UCSD-AML1 (cell line): Measurements from ENCODE around the gene HECTD3.
"Not testable (repeated sequence)": the region's sequence is repeated elsewhere in the genome, so short reads cannot be mapped to it uniquely, and the experiment has no call there.

ENCODE experiments used
- DNase-seq: peaks from one replicate; lab custom pipeline; 2025; ENCODE audit not compliant: unreplicated experiment; lab: John Stamatoyannopoulos, UW

Gene HECTD3

DNA sequence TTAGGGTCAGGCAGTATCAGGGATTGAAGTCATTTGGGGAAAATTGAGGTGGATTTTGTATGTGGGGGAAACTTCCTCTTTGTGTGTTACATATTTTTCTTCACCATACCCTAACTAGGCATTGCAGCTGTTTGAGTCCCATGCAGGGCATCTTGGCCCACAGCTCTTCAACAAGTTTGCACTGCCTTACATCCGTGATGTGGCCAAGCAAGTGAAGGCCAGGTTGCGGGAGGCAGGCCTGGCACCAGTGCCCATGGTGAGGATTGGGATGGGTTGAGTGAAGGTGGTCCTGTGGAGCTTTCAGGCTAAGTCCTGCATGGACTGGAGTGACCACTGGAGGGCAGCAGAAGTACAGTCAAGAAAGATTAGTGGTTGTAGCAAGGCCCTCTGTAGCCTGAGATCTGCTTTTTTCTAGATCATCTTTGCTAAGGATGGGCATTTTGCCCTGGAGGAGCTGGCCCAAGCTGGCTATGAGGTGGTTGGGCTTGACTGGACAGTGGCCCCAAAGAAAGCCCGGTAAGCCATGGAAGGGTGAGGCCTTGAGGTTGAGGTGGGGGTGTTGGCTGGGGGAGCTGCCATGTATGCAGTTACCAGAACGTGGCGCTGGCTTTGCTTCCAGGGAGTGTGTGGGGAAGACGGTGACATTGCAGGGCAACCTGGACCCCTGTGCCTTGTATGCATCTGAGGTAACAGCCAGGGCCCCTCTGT is 3.4 kb upstream of the HECTD3 start:
- peak; percentile 71 for DNase-seq

DNA sequence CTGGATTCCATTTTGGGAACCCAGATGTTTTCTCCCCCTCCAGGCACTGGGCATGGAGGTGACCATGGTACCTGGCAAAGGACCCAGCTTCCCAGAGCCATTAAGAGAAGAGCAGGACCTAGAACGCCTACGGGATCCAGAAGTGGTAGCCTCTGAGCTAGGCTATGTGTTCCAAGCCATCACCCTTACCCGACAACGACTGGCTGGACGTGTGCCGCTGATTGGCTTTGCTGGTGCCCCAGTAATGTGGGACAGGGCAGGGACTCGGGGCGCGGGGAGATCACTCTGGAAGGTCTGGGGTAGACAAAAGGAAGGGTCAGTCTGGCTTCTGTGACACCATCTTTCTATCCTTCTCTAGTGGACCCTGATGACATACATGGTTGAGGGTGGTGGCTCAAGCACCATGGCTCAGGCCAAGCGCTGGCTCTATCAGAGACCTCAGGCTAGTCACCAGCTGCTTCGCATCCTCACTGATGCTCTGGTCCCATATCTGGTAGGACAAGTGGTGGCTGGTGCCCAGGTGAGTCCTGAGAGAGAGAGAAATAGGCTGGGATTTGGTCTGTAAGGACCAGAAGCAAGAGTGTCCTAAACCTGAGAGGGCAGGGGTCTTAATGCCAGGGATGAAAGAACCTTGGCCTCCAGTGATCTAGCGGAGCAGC is 2.6 kb upstream of the HECTD3 start:
- DNase-seq: no peak

DNA sequence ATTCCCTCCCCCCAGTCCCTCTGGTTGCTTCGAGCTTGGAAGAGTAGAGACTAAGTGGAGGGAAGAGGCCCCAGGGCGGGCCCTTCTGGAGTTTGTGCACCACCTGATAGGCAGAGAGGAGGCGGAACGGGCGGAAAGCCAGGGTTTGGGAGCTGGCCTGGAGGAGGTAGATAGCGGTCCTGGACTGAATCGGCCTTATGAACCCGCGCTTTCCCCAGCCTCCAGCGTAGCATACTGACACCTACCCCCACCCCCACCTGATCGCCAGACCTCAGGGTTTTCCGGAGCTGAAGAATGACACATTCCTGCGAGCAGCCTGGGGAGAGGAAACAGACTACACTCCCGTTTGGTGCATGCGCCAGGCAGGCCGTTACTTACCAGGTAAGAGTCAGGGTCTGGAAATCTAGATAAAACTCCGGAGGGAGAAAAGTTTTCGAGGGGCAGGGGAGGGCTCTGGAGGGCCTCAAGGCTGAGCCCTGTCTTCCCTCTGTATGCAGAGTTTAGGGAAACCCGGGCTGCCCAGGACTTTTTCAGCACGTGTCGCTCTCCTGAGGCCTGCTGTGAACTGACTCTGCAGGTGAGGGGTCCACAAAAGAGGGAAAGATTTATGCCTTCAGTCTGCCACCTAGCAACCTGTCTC is 1.6 kb upstream of the HECTD3 start:
- peak; percentile 83 for DNase-seq

DNA sequence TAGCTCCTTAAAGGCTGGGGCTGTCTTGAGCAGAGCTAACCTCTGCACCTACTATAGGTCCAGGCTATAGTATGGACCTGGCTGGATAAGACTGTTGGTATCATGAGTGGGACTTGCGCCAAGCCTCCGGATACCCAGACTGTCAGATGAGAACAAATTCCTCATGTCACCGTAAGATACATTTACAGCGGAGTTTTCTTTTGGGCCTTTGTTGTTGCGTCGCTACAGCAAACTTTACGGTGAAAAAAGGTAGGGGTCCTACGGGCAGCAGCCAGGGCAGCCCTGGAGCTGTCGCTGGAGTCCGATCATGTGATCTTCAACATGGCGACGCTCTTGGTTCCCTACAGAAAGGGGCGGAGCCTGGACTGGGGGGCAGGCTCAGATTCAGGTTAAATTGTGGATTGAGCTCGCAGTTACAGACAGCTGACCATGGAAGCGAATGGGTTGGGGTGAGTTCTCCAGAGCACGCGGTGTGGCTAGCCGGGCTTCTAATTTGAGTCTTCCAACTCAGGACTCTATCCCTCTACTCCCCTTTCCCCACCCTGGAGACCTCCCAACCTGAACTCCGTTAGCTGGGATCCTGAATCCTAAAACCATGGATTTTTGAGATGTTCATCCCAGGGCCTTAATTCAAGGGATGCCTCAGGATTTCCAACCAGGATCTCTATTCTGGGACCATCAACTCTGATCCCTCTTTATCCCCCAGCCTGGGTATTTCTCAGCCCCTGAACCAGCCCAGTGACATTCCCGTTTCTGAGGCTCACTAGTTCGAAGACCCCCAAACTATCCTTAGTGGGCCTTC is 914 bp upstream of the HECTD3 start, which contains the start of gene UROD:
TSS of gene UROD (plus strand) at position 418 of the 802 bp plus-strand sequence. CDS start at position 430, 12 bp downstream.
- peak; percentile 92 for DNase-seq

DNA sequence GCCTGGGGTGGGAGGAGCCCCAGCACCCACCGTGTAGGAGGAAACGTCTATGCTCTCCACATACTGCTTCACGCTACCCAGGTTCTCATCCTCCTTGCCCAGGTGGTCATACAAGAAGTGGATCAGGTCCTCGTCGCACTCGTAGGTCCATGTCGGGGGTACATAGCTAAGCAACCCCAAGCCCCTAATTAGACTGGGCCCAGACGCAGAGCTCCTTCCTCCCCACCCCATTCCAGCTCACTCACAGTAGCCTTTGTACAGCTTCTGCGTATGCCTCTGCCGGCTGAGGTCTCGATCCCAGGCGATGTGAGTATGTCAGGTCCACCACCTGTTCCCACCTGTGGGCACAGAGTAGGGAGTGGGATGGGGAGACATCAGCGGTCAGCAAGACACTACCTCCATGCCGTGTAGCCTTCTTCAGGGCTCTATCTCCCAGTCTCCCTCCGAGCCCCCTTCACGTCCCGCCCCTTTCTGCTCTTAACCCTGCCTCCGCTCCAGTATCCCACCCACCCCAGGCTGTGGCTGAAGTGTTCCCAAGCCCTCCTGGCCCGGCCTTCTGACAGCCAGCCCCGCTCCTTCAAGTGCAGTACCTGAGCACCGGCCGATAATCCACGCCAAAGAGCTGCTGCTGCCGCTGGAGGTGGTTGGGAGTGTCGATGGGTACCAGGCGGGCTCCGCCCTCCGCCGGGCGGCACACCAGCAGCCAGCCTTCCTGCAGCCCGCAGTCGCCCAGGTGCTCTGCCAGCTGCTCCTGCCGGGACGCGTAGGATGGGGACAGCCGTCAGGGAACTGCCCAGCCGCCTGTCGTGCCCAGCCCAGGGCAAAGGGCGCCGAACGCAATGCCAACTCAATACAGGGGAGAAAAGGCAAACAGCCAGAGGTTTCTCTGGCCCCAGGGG is 919 bp downstream of the HECTD3 start:
- DNase-seq: no peak

DNA sequence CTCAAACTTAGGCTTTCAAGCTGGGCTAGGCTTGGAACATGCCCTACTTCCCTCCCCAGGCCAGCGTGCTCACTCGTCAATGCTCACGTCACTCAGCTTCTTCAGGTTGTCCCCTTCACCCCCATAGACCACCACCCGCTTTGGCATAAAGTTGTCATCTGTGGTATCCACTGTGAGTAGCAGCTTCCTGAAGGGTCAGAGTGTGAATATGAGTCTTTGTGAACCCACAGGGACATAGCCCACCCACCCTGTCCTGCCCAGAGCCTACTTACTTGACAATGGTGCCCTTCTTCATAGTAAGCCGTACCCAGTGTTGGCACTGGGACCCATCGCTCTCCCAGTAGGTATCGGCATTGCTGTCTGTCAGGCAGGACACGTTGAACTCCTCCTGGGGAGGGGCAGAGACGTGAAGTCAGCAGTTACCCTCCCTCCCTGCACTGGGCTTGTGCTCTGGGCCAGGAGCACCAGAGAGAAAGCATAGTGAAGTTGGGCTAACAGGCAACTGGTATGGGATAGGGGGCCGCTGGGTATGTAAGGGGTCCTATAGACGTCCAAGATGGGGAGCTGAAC is 1.7 kb downstream of the HECTD3 start:
- DNase-seq: no peak

DNA sequence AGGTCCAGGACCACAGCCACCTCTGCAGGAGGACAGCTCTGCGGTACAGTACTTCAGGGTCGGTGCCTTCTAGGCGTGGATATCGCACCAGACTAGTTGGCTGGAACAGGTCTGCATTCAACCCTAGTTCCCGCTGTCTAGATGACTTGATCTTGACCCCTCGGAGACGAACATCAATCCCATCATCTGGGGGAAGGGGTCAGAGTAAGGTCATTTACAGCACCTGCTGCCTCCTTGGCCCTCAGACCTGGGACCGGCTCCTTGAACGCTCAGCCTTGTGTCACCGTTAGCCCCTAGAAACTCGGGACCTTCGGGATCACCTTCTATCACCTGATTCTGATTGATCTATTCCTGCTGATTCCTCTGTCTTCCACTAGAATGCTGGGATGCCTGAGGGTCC is 2.6 kb downstream of the HECTD3 start:
- no peak for DNase-seq

DNA sequence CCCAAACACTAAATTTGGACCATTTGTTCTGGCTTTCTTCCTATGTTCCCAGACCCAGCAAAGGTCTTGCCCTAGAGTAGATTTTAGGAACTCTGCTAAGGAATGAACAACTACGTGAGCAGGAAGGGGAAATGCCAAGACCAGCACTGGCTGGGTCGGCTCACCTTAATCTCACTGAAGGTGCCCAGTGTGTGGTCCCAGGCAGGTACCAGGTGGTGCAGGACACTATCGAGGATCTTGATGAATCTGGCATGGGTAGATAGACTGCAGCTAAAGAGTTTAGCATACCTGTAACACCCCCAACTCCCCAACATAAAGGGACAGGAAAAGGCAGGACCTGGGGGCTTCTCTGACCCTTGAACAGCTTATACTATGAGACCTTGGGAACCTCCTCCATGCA is 3.0 kb downstream of the HECTD3 start:
- no peak for DNase-seq

DNA sequence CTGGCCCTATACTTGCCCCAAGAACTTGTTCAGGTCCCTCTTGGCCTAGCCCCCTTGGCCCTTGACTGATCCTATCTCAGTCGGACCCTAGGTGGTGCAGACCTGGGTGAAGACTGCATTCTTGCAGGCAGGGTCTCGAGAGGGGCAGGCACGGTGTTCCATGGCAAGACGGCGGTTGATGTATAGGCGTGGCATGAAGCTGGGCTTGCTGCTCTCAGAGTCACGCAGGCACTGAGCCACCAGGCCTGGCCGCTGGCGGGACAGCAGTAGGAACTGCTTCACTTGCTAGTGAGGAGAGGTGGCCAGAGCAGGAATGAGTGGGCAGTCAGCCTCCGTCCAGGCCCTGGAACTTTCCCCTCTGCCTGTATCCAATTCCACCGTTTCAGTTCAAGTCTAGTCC is 3.8 kb downstream of the HECTD3 start:
- DNase-seq: no peak

DNA sequence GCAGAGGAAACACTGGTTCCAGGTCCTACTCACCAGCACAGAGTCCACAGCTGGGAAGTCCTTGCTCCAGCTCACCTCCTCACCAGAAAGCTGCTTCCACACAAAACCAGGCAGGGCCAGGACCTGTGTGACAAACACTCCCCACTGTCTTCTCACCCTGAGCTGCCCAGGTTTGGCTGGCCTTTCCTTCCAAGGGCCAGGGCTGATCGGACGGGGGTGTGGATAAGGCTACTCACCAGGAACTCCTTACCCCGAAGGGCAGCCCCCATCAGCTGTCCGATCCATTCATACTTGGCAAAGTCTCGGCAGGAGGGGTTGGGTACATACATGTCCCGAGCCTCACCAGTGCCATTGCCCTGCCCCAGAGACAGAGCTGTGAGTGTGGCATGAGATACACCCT is 5.4 kb downstream of the HECTD3 start:
- no peak for DNase-seq

DNA sequence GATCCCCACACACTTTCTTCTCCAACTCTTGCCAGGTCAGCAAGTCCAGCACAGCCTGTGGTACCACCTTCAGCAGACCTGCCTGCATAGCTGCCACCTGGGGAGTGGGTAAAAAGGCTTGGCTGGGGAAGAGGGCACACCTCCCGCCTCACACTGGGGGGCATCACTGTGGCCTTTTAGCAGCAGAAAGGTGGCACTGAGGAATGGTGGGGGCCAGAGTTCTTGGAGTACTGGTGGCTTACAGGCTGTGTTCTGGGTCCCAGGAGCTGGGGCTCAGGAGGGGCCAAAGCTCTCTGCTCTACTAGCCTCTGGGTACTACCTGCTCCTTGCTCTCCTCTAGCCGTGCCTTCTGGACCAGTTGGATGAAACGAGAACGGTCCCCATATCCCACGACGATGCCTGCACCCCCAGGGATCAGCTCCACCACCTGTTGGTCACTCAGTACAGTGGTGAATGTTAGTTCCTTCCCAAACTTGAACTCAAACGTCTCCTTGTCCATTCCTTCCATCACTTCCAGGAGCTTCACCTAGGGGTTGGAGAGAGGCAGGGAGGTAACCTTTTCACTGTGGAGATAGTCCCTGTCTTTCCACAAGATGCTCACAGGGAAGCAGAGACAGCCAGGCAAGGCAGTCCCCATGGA is 6.7 kb downstream of the HECTD3 start:
- DNase-seq: no peak

DNA sequence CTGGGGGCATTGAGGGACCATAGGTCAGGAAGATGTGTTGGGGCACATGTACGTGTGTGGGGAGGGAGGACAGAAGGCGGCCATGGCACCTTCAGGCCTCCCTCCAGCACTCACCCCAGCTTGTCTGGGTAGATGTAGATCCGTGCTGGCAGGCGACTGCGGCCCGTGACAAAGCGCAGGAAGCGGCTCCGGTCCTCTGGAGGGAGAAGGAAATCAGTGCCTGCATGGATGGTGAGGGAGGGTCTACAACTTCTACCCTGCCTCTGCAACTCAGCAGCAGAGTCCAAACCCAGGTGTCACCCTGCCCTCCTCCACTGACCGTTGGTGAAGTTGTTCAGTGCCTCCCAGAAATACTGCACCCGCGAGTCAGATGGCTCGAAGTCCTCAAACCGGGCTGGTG is 7.4 kb downstream of the HECTD3 start:
- DNase-seq: no peak

DNA sequence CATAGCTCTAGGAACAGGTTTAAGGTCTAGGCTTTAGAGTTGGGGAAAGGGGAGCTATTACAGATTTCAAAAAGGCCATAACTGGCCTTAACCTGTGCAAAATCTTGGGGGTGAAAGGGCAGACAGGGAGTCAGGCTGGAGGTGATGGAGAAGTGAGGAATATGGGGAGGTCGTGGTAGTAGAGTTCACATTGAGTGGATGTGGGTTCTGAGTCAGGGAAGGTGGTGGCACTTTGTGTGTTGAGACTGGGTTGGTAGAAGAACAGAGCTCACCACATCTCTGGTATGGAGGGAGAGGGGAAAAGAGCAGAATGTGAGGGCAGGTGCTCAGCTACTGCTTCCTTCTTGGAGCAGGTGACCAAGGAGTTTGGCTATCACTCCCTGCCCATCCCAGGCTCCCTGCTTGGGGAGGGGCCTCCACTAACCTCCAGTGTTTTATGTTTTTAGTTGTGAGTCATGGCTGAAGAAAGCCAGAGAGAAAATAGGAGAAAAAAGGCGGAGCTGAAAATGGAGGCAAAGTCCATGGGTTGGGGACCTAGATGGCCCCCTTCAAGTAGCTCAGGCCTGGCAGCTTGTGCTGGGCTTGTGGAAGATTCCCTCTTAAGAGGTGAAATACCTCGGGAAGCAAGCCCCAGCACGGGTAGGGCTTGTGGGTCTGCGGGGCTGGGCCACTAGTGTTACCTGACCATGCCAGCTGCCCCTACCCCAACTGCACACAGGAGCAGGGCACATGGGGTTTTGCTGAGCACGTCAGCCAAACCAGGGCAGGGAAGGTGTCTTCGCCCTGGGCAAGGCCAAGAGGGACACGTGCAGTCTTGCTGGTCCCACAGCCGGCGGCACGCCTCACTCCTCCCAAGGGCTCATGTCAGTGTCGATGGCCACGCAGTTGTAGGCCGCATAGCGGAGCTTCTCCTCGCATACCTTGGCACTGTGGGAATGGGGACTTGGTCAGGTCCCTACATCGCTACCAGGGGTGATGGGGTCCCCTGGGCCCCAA is 8.2 kb downstream of the HECTD3 start:
- DNase-seq: no peak

DNA sequence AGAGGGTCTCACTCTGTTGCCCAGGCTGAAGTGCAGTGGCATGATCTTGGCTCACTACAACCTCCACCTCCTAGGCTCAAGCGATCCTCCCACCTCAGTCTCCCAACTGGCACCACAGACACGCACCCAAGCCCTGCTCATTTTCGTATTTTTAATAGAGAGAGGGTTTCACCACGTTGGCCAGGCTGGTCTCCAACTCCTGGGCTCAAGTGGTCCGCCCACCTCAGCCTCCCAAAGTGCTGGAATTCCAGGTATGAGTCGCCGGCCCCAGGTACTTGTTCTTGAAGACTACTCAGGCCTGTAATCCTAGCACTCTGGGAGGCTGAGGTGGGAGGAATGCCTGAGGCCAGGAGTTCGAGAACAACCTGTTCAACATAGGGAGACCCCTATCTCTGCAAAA is 9.5 kb downstream of the HECTD3 start:
- not testable (repeated sequence) for DNase-seq

DNA sequence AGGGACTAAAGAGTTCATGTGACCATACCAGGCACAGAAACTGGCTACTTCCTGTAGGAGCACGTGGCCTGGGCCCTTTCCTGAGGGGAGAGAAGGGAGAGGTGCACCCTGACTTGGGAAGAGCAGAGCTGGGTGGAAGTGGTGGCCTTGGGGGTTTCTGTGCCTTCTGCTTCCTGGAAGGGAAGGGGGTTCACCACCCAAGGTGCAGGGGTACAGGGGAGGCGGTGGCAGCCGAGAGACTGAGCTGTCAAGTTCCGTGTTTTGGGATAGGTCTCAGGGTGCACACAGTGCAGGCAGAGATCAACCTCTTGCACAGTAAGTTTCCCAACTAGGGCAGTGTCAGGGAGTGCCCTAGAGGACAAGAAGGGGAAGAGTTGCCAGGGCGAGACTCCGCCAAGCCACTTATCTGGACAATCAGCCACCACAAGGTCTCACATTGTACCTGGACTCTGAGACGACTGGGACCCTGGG is 10.1 kb downstream of the HECTD3 start:
- DNase-seq: no peak

DNA sequence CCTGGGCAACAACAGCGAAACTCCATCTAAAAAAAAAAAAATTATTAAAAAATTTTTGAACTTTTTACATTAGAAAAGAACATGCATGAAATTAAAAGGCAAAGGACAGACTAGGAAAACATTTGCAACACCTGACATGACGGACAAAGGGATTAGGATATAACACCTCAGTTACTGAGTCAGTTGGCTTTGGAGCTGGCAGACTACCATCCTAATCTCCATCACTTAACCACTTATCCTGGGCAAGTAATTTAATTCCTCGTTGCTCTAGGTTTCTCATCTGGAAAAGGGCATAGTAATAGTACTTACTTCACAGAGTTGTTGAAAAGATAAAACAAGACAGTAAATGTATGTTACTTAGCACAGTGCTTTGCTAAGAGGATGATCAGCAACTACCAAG is 11.9 kb downstream of the HECTD3 start:
- no peak for DNase-seq

DNA sequence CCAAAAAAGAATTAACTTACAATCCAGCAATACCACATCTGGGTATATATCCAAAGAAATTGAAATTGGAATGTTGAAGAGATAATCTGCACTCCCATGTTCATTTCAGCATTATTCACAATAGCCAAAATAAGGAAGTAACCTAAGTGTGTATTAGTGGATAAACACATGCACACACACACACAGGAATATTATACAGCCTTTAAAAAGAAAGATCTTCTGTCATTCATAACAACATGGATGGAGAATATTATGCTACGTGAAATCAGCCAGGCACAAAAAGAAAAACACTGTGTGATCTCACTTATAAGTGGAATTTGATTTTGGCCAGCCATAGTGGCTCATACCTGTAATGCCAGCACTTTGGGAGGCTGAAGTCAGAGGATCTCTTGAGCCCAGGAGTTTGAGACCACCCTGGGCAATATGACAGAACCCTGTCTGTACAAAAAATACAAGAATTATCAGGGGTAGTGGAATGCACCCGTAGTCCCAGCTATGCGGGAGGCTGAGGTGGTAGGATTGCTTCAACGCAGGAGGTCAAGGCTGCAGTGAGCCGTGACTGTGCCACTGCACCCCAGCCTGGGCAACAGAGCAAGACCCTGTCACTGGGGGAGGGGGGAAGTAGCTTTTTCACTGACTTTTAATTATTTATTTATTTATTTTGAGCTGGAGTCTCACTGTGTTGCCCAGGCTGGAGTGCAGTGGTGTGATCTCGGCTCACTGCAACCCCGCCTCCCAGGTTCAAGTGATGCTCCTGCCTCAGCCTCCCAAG is 15.5 kb downstream of the HECTD3 start:
- DNase-seq: no peak
